HCT116 (cell line): Measurements from ENCODE around the gene LDLR. TPM values are rescaled to one million over a fixed set of nuclear protein-coding genes. Genes with fewer than 3 reads are reported as not detected.

Experiments used
- ATAC-seq: fragments of 200-7000 bp; cut with Tn5 transposase; 2 replicates; pipeline ENCODE4 v1.9.1; 2020; ENCODE audit warnings: mild to moderate bottlenecking, moderate library complexity
- BruUV-seq: library from RNA; stranded (reverse); fragments of 400-500 nt; replicated peaks from 2 replicates; lab custom pipeline; 2021; lab: Mats Ljungman, UMichigan
- CTCF ChIA-PET: fragments of 300-600 bp; sonication (Branson Sonifier 250); formaldehyde crosslinking; loops from one replicate; lab custom pipeline; 2021; ENCODE audit warnings: antibody characterized with exemption; lab: Charles Lee
- POLR2A ChIA-PET: fragments of 300-600, 350-600 bp; sonication (Branson Sonifier 250); formaldehyde crosslinking; loops from one replicate; lab custom pipeline; 2021; ENCODE audit warnings: antibody characterized with exemption; lab: Charles Lee
- RAD21 ChIA-PET, 2 experiments: fragments of 300-600 bp; sonication (Branson Sonifier 250); formaldehyde crosslinking; loops; one replicate each; lab custom pipeline; 2023; ENCODE audit warnings: low total read pairs in 2 of 2; ENCODE audit not compliant: uncharacterized antibody in 2 of 2, unreplicated experiment in 2 of 2, low non-redundant PET in 1 of 2; lab: Charles Lee
- DNase-seq: peaks from one replicate; pipeline ENCODE4 v3.0.0-alpha.2; 2010; ENCODE audit warnings: low read depth, low spot score
- H2AFZ ChIP-seq: fragments of 200-600 bp; shearing (Covaris generic), sonication (generic); 2 replicates; pipeline ENCODE4 v1.6.1; 2017; ENCODE audit warnings: low read depth, mixed run types, mixed read lengths, antibody characterized with exemption, low read length; ENCODE audit not compliant: poor library complexity, severe bottlenecking
- H3K27ac ChIP-seq: 2 replicates; pipeline ENCODE4 v1.5.1; 2012; ENCODE audit warnings: low read depth, low read length
- H3K27me3 ChIP-seq: fragments of 200-600 bp; sonication (generic); 2 replicates; pipeline ENCODE4 v1.6.1; 2016; ENCODE audit warnings: mixed run types, low read length, mixed read lengths; ENCODE audit not compliant: insufficient read depth
- H3K36me3 ChIP-seq, 2 experiments: fragments of 200-500 bp in 1 of 2; fragments of 200-600 bp in 1 of 2; sonication (Bioruptor generic) in 1 of 2; sonication (generic) in 1 of 2; 2 replicates each; pipeline versions ENCODE4 v1.5.1 to v1.6.1; 2014 to 2016; ENCODE audit warnings: low read length in 2 of 2, inconsistent platforms in 1 of 2, mixed read lengths in 1 of 2, mixed run types in 1 of 2; ENCODE audit not compliant: insufficient read depth in 2 of 2, control insufficient read depth in 1 of 2
- H3K4me1 ChIP-seq, 2 experiments: fragments of 200-600 bp in 1 of 2; sonication (generic) in 1 of 2; 2 replicates each; pipeline versions ENCODE4 v1.5.1 to v1.6.1; 2012 to 2017; ENCODE audit warnings: low read length in 2 of 2, inconsistent platforms in 1 of 2, mild to moderate bottlenecking in 1 of 2, mixed read lengths in 1 of 2, mixed run types in 1 of 2, moderate library complexity in 1 of 2; ENCODE audit not compliant: insufficient read depth in 2 of 2, control insufficient read depth in 1 of 2
- H3K4me2 ChIP-seq: fragments of 200-600 bp; sonication (generic); 2 replicates; pipeline ENCODE4 v1.6.1; 2017; ENCODE audit warnings: mixed run types, low read length, mixed read lengths
- H3K4me3 ChIP-seq, 2 experiments: fragments of 200-600 bp in 1 of 2; sonication (generic) in 1 of 2; replicated peaks in 1 of 2; 2 replicates each; pipeline ENCODE4 v1.5.1; 2011 to 2016; ENCODE audit warnings: low read length in 2 of 2, control low read depth in 1 of 2, low read depth in 1 of 2, mild to moderate bottlenecking in 1 of 2, mixed read lengths in 1 of 2, mixed run types in 1 of 2
- H3K79me2 ChIP-seq: fragments of 200-600 bp; sonication (generic); 2 replicates; pipeline ENCODE4 v1.6.1; 2017; ENCODE audit warnings: mild to moderate bottlenecking, mixed run types, low read length, moderate library complexity, mixed read lengths; ENCODE audit not compliant: insufficient read depth
- H3K9ac ChIP-seq: fragments of 200-600 bp; sonication (generic); 2 replicates; pipeline ENCODE4 v1.6.1; 2016; ENCODE audit warnings: low read length, mixed read lengths
- H3K9me2 ChIP-seq: fragments of 200-600 bp; sonication (generic), shearing (Covaris generic); 2 replicates; pipeline ENCODE4 v1.6.1; 2017; ENCODE audit warnings: mixed run types, mild to moderate bottlenecking, moderate library complexity; ENCODE audit not compliant: insufficient read depth
- H3K9me3 ChIP-seq, 2 experiments: fragments of 200-500 bp in 1 of 2; fragments of 200-600 bp in 1 of 2; sonication (Bioruptor generic) in 1 of 2; sonication (generic) in 1 of 2; 2 replicates each; pipeline ENCODE4 v1.6.1; 2014 to 2017; ENCODE audit warnings: low read length in 2 of 2, mixed read lengths in 2 of 2, inconsistent platforms in 1 of 2, low read depth in 1 of 2, mild to moderate bottlenecking in 1 of 2, mixed run types in 1 of 2, moderate library complexity in 1 of 2; ENCODE audit not compliant: control insufficient read depth in 1 of 2, insufficient read depth in 1 of 2
- H4K20me1 ChIP-seq: fragments of 200-600 bp; sonication (generic), shearing (Covaris generic); 2 replicates; pipeline ENCODE4 v1.6.1; 2017; ENCODE audit warnings: mixed run types, mild to moderate bottlenecking, moderate library complexity; ENCODE audit not compliant: insufficient read depth
- ATF3 ChIP-seq: IDR thresholded peaks from 2 replicates; pipeline ENCODE4 v1.6.1; 2012
- CEBPB ChIP-seq: IDR thresholded peaks from 2 replicates; pipeline ENCODE4 v1.6.1; 2012; ENCODE audit warnings: low read depth
- EGR1 ChIP-seq: IDR thresholded peaks from 2 replicates; pipeline ENCODE4 v1.6.1; 2012; ENCODE audit warnings: low read depth
- ELF1 ChIP-seq: IDR thresholded peaks from 2 replicates; pipeline ENCODE4 v1.6.1; 2012; ENCODE audit warnings: low read depth, borderline replicate concordance
- EZH2 ChIP-seq: fragments of 200-600 bp; sonication (generic); IDR thresholded peaks from 2 replicates; pipeline ENCODE4 v1.6.1; 2017; ENCODE audit warnings: antibody characterized with exemption, mixed run types
- JUND ChIP-seq: IDR thresholded peaks from 2 replicates; pipeline ENCODE4 v1.6.1; 2012
- RAD21 ChIP-seq: IDR thresholded peaks from 2 replicates; pipeline ENCODE4 v1.6.1; 2012; ENCODE audit warnings: low read depth, mild to moderate bottlenecking
- SRF ChIP-seq: IDR thresholded peaks from 2 replicates; pipeline ENCODE4 v1.6.1; 2012; ENCODE audit warnings: low read depth
- intact Hi-C: fragments of 100-400 bp; cut with micrococcal nuclease; formaldehyde crosslinking; loops from 2 replicates; pipeline ENCODE4 v1.10.0; 2022
- total RNA-seq: library from RNA; stranded (reverse); gene quantifications from one replicate; pipeline ENCODE4 v1.2.1, GENCODE V29; 2021; ENCODE audit not compliant: unreplicated experiment

LDLR gene
- total RNA-seq, 1 experiment from 2014 or later = 92.4 TPM

GRCh38 chr19:11174336-11174735 lies 85.1 kb downstream of the LDLR start:
- Histone ChIP-seq H3K9me3 (no peaks in the 10 kb centered on the region), H3K4me3 (no peak overlapping the region), H2AFZ (no peak overlapping the region), H4K20me1 (no peaks in the 10 kb centered on the region), H3K4me2 (no peak overlapping the region), H3K9ac (no peak overlapping the region), H3K27ac (no peak overlapping the region), H3K9me2 (no peaks in the 10 kb centered on the region), H3K79me2 (no peaks in the 10 kb centered on the region), H3K27me3 (no peaks in the 10 kb centered on the region), H3K36me3 (peaks cover 0 to 20% of the 10 kb centered on the region in 2 experiments; a peak in 2 of 4 replicates), H3K4me1 (peaks cover 0 to 3% of the 10 kb centered on the region in 2 experiments; a peak in 1 of 4 replicates)
- TF ChIP-seq ATF3 = no peak
- no peak for TF ChIP-seq CEBPB
- no peak for TF ChIP-seq SRF
- TF ChIP-seq RAD21 = no peak
- no peak for TF ChIP-seq EZH2
- TF ChIP-seq ELF1 = no peak
- no peak for TF ChIP-seq EGR1
- ChIA-PET RAD21 (no interaction called here), CTCF (no interaction called here), POLR2A (no interaction called here)
- intact Hi-C loops = no loop called here
- ATAC-seq (no peak), DNase-seq (no peak)
- no TSS peak for BruUV-seq

DNA sequence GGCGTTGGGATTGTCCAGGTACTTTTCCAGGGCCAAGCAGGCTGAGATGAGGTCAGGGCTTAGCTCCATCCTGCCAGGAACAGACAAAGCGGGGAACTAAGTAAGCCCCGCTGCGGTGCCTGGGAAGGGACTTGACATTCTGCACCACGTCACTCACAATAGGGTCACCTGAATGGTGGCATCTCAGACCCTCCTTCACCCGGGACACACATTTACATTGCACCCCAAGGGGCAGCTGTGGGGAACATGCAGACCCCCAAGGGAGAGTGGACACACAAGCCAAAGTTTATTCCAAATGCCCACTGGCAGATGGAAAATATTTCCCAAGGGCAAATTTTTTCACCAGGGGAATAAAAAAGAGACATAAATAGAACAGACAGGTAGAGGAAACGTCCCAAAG lies 86.7 kb downstream of the LDLR start:
- TF ChIP-seq JUND = no peak
- ATAC-seq (no peak), DNase-seq (no peak)
- Histone ChIP-seq H3K36me3 (peaks cover 0 to 20% of the 10 kb centered on the region in 2 experiments; a peak in 2 of 4 replicates), H3K27ac (no peak overlapping the region), H2AFZ (no peak overlapping the region), H3K4me2 (no peak overlapping the region), H3K4me1 (peaks cover 0 to 3% of the 10 kb centered on the region in 2 experiments; a peak in 1 of 4 replicates), H3K9me2 (no peaks in the 10 kb centered on the region), H3K79me2 (no peaks in the 10 kb centered on the region), H3K9ac (no peak overlapping the region), H4K20me1 (no peaks in the 10 kb centered on the region), H3K4me3 (no peak overlapping the region), H3K27me3 (no peaks in the 10 kb centered on the region), H3K9me3 (no peaks in the 10 kb centered on the region)
- intact Hi-C loops = no loop called here
- ChIA-PET POLR2A (no interaction called here), CTCF (no interaction called here), RAD21 (no interaction called here)
- BruUV-seq = no TSS peak
